Omental fat pad (tissue), 4 donors: ENCODE data around the gene MAG. TPM values are rescaled to one million over a fixed set of nuclear protein-coding genes. Genes with fewer than 3 reads are reported as not detected.
"Not testable (repeated sequence)": the region's sequence is repeated elsewhere in the genome, so short reads cannot be mapped to it uniquely, and the experiment has no call there.

Experiments
- ATAC-seq: fragments of 150-250 bp; one replicate; pipeline ENCODE4 v1.9.1; 2016; ENCODE audit warnings: mild to moderate bottlenecking, moderate library complexity; ENCODE audit not compliant: low FRiP score
- DNase-seq: peaks from one replicate; pipeline ENCODE4 v3.0.0-alpha.2; 2019; ENCODE audit warnings: low spot score
- CTCF ChIP-seq, 3 donors: fragments of 450-650 bp; IDR thresholded peaks; one replicate each; pipeline ENCODE4 v1.5.1; 2016 to 2017; ENCODE audit warnings: antibody characterized with exemption in 3 of 3, mild to moderate bottlenecking in 3 of 3, moderate library complexity in 2 of 3
- total RNA-seq, 4 donors: library from RNA; depleted of rRNA; stranded (reverse); fragments of >200 nt; gene quantifications; one replicate each; pipeline ENCODE4 v1.1.0, GENCODE V29; 2016

MAG gene
- total RNA-seq, 4 donors from 2014 or later: not detected

GRCh38 chr19:35278578-35279284 is 13.2 kb upstream of the MAG start:
- ATAC-seq (no peak), DNase-seq (no peak)
- TF ChIP-seq CTCF (IDR thresholded peaks at IDR 0.05): no peak

- no peak for ATAC-seq
- TF ChIP-seq CTCF (IDR thresholded peaks at IDR 0.05): no peak
- no peak for DNase-seq
Measured at GRCh38 chr19:35279374-35279773, 12.6 kb upstream of the MAG start.

- no peak for DNase-seq
- no peak for ATAC-seq
- TF ChIP-seq CTCF (IDR thresholded peaks at IDR 0.05): no peak
Measured at GRCh38 chr19:35279985-35280821, 11.8 kb upstream of the MAG start.

- DNase-seq (no peak), ATAC-seq (no peak)
Measured at GRCh38 chr19:35281303-35281702, 10.7 kb upstream of the MAG start.

GRCh38 chr19:35284153-35285094 is 7.5 kb upstream of the MAG start:
- TF ChIP-seq CTCF (IDR thresholded peaks at IDR 0.05): no peak
- DNase-seq (no peak), ATAC-seq (no peak)

More at GRCh38 chr19:35281303-35281702, 10.7 kb upstream of the MAG start:
- no peak for TF ChIP-seq CTCF (IDR thresholded peaks at IDR 0.05)

GRCh38 chr19:35285095-35285449 is 6.9 kb upstream of the MAG start:
- no peak for TF ChIP-seq CTCF (IDR thresholded peaks at IDR 0.05)

GRCh38 chr19:35285465-35285864 is 6.5 kb upstream of the MAG start:
- not testable (repeated sequence) for ATAC-seq, DNase-seq

More at GRCh38 chr19:35285095-35285449, 6.9 kb upstream of the MAG start:
- no peak for DNase-seq
- no peak for ATAC-seq

- ATAC-seq: not testable (repeated sequence)
Measured at GRCh38 chr19:35286101-35286500, 5.9 kb upstream of the MAG start.

More at GRCh38 chr19:35286101-35286500, 5.9 kb upstream of the MAG start:
- DNase-seq: not testable (repeated sequence)
